ENCODE data around the gene PATJ. TPM values are rescaled to one million over a fixed set of nuclear protein-coding genes. Genes with fewer than 3 reads are reported as not detected.
A peak's percentile ranks its signal among the peaks of the same experiment; 100 is the strongest.

Gene PATJ
- total RNA-seq, 1 donor from 2014 or later: 126 TPM

DNA sequence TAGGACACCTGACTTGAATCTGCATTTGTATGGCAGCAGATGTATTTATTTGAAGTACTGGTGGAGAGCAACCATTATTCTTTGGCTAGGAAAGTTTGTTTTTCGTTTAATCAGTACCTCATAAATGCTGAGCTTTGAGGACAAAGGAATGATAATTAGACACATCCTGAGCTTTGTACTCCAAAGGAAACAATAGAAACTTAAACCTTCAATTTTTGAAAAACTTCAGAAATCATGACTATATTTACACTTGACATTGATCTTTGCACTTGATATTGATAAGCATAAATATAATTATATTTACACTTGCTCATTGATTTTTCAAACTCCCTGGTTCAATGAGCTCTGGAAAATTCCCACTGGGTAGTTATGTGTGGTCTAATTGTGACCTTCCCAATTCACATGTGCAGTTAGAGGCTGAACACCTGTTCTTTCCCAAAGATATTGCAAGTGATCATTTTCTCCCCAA lies 10.7 kb downstream of the PATJ start:
- H3K4me3 Mint-ChIP-seq (ENCODE audit: low read depth): no peak overlapping the region
- H3K36me3 Mint-ChIP-seq (ENCODE audit: insufficient read depth): peaks cover 18% of the 10 kb centered on the region
- H3K4me1 Mint-ChIP-seq (ENCODE audit: low read depth): peaks cover 18% of the 10 kb centered on the region
- TF ChIP-seq, protein P1, sequence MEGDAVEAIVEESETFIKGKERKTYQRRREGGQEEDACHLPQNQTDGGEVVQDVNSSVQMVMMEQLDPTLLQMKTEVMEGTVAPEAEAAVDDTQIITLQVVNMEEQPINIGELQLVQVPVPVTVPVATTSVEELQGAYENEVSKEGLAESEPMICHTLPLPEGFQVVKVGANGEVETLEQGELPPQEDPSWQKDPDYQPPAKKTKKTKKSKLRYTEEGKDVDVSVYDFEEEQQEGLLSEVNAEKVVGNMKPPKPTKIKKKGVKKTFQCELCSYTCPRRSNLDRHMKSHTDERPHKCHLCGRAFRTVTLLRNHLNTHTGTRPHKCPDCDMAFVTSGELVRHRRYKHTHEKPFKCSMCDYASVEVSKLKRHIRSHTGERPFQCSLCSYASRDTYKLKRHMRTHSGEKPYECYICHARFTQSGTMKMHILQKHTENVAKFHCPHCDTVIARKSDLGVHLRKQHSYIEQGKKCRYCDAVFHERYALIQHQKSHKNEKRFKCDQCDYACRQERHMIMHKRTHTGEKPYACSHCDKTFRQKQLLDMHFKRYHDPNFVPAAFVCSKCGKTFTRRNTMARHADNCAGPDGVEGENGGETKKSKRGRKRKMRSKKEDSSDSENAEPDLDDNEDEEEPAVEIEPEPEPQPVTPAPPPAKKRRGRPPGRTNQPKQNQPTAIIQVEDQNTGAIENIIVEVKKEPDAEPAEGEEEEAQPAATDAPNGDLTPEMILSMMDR (IDR thresholded peaks at IDR 0.05; ENCODE audit: unreplicated experiment): no peak
- H3K9me3 Mint-ChIP-seq (ENCODE audit: low read depth): peaks cover 5% of the 10 kb centered on the region
- peak overlapping the region; percentile 90 for H3K27ac Mint-ChIP-seq
- H3K27me3 Mint-ChIP-seq: no peaks in the 10 kb centered on the region
- no peak for DNase-seq (ENCODE audit: low spot score, unreplicated experiment)

DNA sequence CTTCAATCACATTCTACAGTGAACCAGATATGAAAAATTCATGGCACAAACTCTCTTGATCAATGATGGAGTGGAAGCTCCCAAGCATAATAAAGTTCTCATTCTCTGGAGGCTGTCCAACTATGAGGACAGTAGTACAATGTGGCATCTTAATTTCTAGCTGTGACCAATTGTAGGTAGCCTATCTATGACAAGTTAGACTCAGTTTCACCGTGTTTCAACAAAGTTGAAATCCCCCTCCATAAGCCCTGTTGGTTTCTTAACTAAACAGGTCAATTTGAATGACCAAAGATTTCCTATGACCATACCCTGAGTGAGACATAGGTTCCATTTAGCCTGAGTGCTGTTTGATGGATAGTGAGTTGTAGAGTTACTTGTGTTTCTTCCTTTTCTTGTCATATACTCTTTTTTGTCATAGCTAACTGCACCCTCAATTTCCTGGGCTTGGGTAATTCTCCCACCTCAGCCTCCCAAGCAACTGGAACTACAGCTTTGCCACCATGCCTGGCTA lies 11.8 kb downstream of the PATJ start:
- H3K9me3 Mint-ChIP-seq (ENCODE audit: low read depth): peaks cover 5% of the 10 kb centered on the region
- TF ChIP-seq, protein P1 (IDR thresholded peaks at IDR 0.05; ENCODE audit: unreplicated experiment): no peak
- H3K27me3 Mint-ChIP-seq: no peaks in the 10 kb centered on the region
- no peak for DNase-seq (ENCODE audit: low spot score, unreplicated experiment)
- peaks cover 24% of the 10 kb centered on the region for H3K4me1 Mint-ChIP-seq (ENCODE audit: low read depth)
- peak overlapping the region; percentile 21 for H3K4me3 Mint-ChIP-seq (ENCODE audit: low read depth)
- peaks cover 18% of the 10 kb centered on the region for H3K36me3 Mint-ChIP-seq (ENCODE audit: insufficient read depth)
- peak overlapping the region; percentile 62 for H3K27ac Mint-ChIP-seq

DNA sequence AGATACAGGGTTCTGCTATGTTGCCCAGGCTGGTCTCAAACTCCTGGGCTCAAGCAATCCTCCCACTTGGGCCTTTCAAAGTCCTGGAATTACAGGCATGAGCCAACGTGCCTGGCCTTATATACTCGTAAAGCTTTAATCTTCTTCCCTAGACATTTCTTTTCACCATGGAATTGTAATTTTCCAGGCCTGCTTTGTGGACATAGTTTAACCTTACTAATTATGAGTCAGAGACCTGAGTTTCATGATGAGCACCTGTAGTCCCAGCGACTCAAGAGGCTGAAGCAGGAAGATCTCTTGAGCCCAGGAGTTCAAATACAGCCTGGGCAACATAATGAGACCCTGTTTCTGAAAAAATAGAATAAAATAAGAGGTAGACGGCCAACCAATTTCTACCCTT lies 12.3 kb downstream of the PATJ start:
- H3K36me3 Mint-ChIP-seq (ENCODE audit: insufficient read depth): peaks cover 18% of the 10 kb centered on the region
- DNase-seq (ENCODE audit: low spot score, unreplicated experiment): no peak
- H3K27ac Mint-ChIP-seq: peak overlapping the region; percentile 71
- no peak overlapping the region for H3K4me3 Mint-ChIP-seq (ENCODE audit: low read depth)
- H3K9me3 Mint-ChIP-seq (ENCODE audit: low read depth): peaks cover 5% of the 10 kb centered on the region
- H3K4me1 Mint-ChIP-seq (ENCODE audit: low read depth): peaks cover 28% of the 10 kb centered on the region
- no peaks in the 10 kb centered on the region for H3K27me3 Mint-ChIP-seq
- TF ChIP-seq, protein P1 (IDR thresholded peaks at IDR 0.05; ENCODE audit: unreplicated experiment): no peak

DNA sequence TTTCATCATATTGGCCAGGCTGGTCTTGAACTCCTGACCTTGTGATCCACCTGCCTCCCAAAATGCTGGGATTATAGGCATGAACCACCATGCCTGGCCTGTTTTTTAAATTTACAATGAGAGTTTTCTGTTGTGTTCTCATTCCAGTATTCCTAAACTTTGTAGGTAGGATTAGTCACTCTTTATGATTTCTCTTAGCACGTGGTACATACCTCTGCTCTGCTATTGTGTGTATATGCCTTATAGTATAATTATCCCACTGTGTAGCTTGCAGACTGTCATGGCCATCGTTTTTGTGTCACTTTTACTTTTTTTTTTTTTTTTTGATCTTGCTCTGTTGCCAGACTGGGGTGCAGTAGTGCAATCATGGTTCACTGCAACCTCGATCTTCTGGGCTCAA lies 14.5 kb downstream of the PATJ start:
- no peak for DNase-seq (ENCODE audit: low spot score, unreplicated experiment)
- Mint-ChIP-seq H3K9me3 (ENCODE audit: low read depth) (peaks cover 5% of the 10 kb centered on the region), H3K27ac (no peak overlapping the region), H3K36me3 (ENCODE audit: insufficient read depth) (peaks cover 18% of the 10 kb centered on the region), H3K4me1 (ENCODE audit: low read depth) (peaks cover 24% of the 10 kb centered on the region), H3K27me3 (no peaks in the 10 kb centered on the region), H3K4me3 (ENCODE audit: low read depth) (no peak overlapping the region)
- TF ChIP-seq, protein P1 (IDR thresholded peaks at IDR 0.05; ENCODE audit: unreplicated experiment): no peak

DNA sequence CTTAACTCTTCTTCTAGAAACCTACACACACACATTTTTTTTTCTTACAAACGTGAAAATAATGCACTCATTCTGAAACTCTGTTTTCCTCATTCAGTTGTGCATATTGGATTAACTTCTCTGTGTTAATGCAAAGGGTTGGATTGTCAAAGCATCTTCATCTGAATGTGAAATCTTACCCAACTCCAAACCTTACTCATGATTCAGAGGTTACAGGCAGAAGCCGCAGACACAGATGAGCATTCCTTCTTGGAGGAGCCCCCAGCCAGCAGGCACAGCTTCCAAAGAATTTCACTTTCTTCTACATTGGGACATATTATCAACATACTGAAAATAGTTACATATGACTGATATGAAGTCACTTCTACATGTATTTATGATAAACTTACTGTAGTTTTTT lies 15.7 kb downstream of the PATJ start:
- Mint-ChIP-seq H3K27ac (peak overlapping the region; percentile 86), H3K4me3 (ENCODE audit: low read depth) (no peak overlapping the region), H3K9me3 (ENCODE audit: low read depth) (peaks cover 5% of the 10 kb centered on the region), H3K4me1 (ENCODE audit: low read depth) (peaks cover 23% of the 10 kb centered on the region), H3K36me3 (ENCODE audit: insufficient read depth) (peaks cover 18% of the 10 kb centered on the region), H3K27me3 (no peaks in the 10 kb centered on the region)
- DNase-seq (ENCODE audit: low spot score, unreplicated experiment): no peak
- TF ChIP-seq, protein P1 (IDR thresholded peaks at IDR 0.05; ENCODE audit: unreplicated experiment): no peak
